ENCODE results near the gene FEM1B. TPM values are rescaled to one million over a fixed set of nuclear protein-coding genes. Genes with fewer than 3 reads are reported as not detected.
A peak's percentile ranks its signal among the peaks of the same experiment; 100 is the strongest.

The FEM1B gene
- total RNA-seq, 1 donor: 45.5 TPM

DNA sequence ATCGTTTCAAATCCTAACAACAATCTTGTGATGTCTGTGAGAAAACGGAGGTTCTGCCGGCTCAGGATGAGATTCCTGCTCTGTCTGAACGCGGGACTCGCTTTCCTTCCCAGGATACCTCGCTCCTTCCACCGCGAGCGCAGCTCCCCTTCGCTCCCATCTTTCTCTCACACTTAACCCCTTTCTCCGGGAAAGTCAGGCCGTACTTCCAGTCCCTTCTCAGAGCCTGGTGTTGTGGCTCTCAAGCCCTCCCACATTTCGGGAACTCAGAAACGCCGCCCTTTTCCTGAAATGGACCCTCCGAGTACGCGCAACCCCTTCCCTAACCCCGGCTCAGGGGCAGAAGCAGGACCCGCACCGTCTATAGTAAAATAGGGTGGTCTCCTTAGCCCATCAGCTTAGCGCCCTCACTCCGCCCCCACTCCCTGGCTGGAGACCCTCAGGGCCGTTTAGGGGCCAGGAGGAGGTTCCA lies 378 bp upstream of the FEM1B start:
- TF ChIP-seq, protein P1, sequence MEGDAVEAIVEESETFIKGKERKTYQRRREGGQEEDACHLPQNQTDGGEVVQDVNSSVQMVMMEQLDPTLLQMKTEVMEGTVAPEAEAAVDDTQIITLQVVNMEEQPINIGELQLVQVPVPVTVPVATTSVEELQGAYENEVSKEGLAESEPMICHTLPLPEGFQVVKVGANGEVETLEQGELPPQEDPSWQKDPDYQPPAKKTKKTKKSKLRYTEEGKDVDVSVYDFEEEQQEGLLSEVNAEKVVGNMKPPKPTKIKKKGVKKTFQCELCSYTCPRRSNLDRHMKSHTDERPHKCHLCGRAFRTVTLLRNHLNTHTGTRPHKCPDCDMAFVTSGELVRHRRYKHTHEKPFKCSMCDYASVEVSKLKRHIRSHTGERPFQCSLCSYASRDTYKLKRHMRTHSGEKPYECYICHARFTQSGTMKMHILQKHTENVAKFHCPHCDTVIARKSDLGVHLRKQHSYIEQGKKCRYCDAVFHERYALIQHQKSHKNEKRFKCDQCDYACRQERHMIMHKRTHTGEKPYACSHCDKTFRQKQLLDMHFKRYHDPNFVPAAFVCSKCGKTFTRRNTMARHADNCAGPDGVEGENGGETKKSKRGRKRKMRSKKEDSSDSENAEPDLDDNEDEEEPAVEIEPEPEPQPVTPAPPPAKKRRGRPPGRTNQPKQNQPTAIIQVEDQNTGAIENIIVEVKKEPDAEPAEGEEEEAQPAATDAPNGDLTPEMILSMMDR (IDR thresholded peaks at IDR 0.05; ENCODE audit: insufficient read depth, low read length): no peak
- peak; percentile 68 for DNase-seq (ENCODE audit: low read depth)
- peak overlapping the region; percentile 99 for H3K4me3 ChIP-seq (ENCODE audit: low read depth, low read length)

DNA sequence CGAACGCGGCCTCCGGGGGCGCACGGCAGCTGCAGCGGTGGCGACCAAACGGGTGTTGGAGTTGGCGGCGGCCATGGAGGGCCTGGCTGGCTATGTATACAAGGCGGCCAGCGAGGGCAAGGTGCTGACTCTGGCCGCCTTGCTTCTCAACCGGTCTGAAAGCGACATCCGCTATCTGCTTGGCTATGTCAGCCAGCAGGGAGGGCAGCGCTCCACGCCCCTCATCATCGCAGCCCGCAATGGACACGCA lies 725 bp downstream of the FEM1B start:
- TF ChIP-seq, protein P1 (IDR thresholded peaks at IDR 0.05; ENCODE audit: insufficient read depth, low read length): peak; percentile 47
- peak overlapping the region; percentile 99 for H3K4me3 ChIP-seq (ENCODE audit: low read depth, low read length)
- DNase-seq (ENCODE audit: low read depth): no peak

DNA sequence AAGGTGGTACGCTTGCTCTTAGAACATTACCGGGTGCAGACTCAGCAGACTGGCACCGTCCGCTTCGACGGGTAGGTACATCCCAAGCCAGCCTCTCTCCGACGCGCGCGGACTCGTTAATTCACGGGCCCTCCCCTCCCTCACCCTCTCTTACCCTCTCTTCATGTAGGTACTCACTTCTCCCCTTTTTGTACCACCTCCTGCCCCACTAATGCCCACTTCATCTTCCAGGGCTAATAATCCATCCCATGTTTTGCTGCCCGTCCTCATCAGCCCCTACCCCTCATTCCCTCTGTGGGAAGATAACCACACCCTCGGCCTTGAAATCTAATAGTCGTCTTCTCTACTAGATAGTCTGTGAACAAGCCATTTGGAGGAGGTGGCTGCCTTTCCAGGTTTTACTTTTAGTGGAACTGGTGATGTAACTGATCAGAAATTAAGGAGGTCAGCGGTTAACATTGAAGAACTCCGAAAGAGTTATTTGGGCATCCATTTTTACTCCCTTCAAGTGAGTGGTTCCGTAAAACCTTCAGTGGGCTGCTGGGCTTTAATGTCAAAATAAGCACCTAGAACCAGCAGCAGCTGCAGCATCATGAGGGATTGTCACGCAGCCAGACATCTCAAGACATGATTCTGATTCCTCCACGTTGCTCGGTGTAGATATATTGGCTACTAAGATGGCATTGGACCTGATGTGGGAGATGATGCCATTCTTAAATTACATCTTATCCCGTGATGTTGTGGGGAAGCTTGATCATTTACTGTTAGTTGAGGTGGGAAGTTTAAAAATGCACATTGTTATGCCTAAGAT lies 1.3 kb downstream of the FEM1B start:
- TF ChIP-seq, protein P1 (IDR thresholded peaks at IDR 0.05; ENCODE audit: insufficient read depth, low read length): no peak
- peak; percentile 47 for DNase-seq (ENCODE audit: low read depth)
- H3K4me3 ChIP-seq (ENCODE audit: low read depth, low read length): peak overlapping the region; percentile 99

DNA sequence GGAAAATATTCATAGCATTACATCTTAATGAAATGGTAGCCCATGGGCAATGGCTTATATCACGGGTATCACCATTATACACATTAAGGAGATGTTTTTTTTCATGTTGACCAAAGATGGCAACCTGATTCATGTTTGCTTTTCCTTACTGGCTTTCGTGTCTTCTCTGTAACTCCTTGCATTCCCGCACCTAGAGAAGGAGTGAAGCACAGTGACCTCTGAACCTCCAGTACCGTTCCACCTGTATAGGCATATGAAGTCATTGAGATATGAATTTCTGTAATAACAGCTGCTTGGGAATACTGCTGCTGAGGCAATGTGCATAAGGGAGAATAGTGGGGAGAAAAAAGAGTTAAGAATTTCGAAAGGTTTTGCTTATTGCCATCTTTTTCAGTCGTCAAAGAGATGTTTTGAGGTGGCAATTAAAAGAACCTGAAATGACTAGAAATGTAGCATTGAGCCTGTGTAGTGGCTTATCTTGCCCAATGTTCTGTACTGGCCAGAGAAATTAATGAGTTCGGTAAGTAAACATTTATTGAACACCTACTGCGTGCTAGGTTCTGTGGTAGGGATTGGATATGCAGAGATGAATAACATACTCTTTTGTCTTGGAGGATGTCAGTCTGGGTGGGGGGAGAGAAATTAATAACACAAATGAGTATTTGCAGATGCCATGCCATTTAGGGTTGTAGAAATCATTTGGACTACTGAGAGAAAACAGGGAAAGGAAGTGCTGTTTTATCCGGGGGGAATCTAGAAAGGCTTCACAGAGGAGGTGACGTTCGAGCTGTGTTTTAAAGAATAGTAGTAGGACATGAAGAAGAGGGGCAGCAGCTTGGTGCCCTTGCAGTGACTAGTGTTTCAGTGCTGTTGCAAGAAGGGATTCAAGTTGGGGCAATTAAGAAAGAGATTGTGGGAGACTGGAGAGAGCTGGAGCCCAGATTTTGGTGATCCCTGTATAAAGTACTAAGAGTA lies 2.5 kb downstream of the FEM1B start:
- DNase-seq (ENCODE audit: low read depth): no peak
- H3K4me3 ChIP-seq (ENCODE audit: low read depth, low read length): peak overlapping the region; percentile 99
- TF ChIP-seq, protein P1 (IDR thresholded peaks at IDR 0.05; ENCODE audit: insufficient read depth, low read length): no peak

DNA sequence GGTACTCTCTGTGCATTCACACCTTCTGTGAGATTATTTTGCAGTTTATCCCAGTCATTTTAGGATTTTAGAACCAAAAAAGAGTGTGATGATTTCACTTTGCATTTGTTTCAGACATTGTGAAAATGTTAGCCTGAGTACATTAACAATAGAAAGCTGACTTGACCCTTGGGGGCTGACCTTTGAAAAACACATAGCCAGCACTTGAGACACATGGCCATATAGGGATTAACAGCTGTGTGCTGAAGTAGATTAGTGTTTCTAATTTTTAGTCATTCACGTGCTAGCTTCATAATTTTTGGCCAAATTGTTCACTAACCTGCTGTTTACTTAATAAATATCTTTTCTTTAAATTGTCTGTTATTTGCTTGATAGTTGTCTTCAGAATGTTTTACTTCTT lies 3.5 kb downstream of the FEM1B start:
- TF ChIP-seq, protein P1 (IDR thresholded peaks at IDR 0.05; ENCODE audit: insufficient read depth, low read length): no peak
- peak overlapping the region; percentile 99 for H3K4me3 ChIP-seq (ENCODE audit: low read depth, low read length)
- DNase-seq (ENCODE audit: low read depth): no peak

DNA sequence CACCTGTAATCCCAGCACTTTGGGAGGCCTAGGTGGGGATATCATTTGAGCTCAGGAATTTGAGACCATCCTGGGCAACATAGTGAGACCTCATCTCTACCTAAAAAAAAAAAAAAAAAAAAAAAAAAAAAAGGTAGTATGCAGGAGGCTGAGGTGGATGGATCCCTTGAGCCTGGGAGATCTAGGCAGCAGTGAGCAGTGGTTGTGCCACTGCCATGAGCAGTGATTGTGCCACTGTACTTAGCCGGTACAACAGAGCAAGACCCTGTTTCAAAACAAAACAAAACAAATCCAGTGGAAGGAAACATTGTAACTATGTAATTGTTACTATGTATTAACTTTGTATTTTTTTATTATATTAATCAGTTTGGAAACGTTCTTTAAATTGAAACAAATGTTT lies 5.9 kb downstream of the FEM1B start:
- no peak for DNase-seq (ENCODE audit: low read depth)
- no peak overlapping the region for H3K4me3 ChIP-seq (ENCODE audit: low read depth, low read length)
- TF ChIP-seq, protein P1 (IDR thresholded peaks at IDR 0.05; ENCODE audit: insufficient read depth, low read length): no peak
